ENCODE results near the gene OPCML. TPM values are rescaled to one million over a fixed set of nuclear protein-coding genes. Genes with fewer than 3 reads are reported as not detected.

The OPCML gene
- total and polyA plus RNA-seq, 2 donors (not counting 1 experiment from before 2014, with no cell fraction given), result not detected

- Histone ChIP-seq H3K79me2 (ENCODE audit: control insufficient read depth, insufficient read depth, low read length) (no peaks in the 10 kb centered on the region), H3K4me1 (ENCODE audit: control insufficient read depth in 2 of 2, insufficient read depth in 2 of 2, low read length in 2 of 2) (no peaks in the 10 kb centered on the region), H3K4me2 (replicated peaks; ENCODE audit: low read depth, low read length, poor library complexity, severe bottlenecking) (no peak overlapping the region), H2AFZ (ENCODE audit: insufficient read depth, low read depth, low read length, poor library complexity, severe bottlenecking) (no peak overlapping the region), H3K9me3 (ENCODE audit: control extremely low read depth in 1 of 3, control insufficient read depth in 2 of 3, insufficient read depth in 1 of 3, low read length in 2 of 3) (peaks cover 0 to 9% (median 0%) of the 10 kb centered on the region in 3 donors), H3K27ac (ENCODE audit: low read length in 2 of 2) (no peak overlapping the region), H3K36me3 (replicated peaks in 1 of 2; ENCODE audit: control extremely low read depth in 1 of 2, control insufficient read depth in 1 of 2, extremely low read depth in 1 of 2, insufficient read depth in 2 of 2, low read length in 1 of 2) (no peaks in the 10 kb centered on the region), H3K27me3 (replicated peaks in 1 of 4; ENCODE audit: control extremely low read depth in 1 of 4, control insufficient read depth in 3 of 4, insufficient read depth in 4 of 4, low read length in 3 of 4) (no peaks in the 10 kb centered on the region), H3K4me3 (ENCODE audit: control extremely low read depth in 1 of 5, extremely low read depth in 1 of 5, insufficient read depth in 1 of 5, low read depth in 2 of 5, low read length in 4 of 5) (no peak overlapping the region), H4K20me1 (ENCODE audit: control insufficient read depth, insufficient read depth, low read length, poor library complexity, severe bottlenecking) (no peaks in the 10 kb centered on the region), H3K9ac (ENCODE audit: low read length) (no peak overlapping the region)
- Mint-ChIP-seq H3K27ac (no peak overlapping the region), H3K27me3 (no peaks in the 10 kb centered on the region), H3K4me3 (no peak overlapping the region), H3K9me3 (ENCODE audit: insufficient read depth) (no peaks in the 10 kb centered on the region), H3K4me1 (no peaks in the 10 kb centered on the region)
- TF ChIP-seq EZH2 (IDR thresholded peaks at IDR 0.05; ENCODE audit: borderline replicate concordance, insufficient read depth, low read depth, low read length, poor library complexity, severe bottlenecking) (no peak), CTCF (IDR thresholded peaks at IDR 0.05) (no peak)
- ChIA-PET CTCF (no interaction called here), POLR2A (no interaction called here)
- no peak for DNase-seq
- intact Hi-C loops (cut with micrococcal nuclease), result no loop called here
- 75% methylated on average over 2 of the region's 2 CpGs for whole genome bisulfite sequencing (ENCODE audit: insufficient coverage)
- ATAC-seq (ENCODE audit: low read depth), result no peak
These were observed 53.1 kb downstream of the OPCML start for GRCh38 chr11:133479209-133479608.

GRCh38 chr11:133477251-133477625 is 55.1 kb downstream of the OPCML start:
- no peak overlapping the region for H2AFZ ChIP-seq (ENCODE audit: insufficient read depth, low read depth, low read length, poor library complexity, severe bottlenecking)
- CTCF ChIA-PET, result no interaction called here
- H3K4me1 ChIP-seq (ENCODE audit: control insufficient read depth in 2 of 2, insufficient read depth in 2 of 2, low read length in 2 of 2), result no peaks in the 10 kb centered on the region
- WGBS (ENCODE audit: insufficient coverage), result 80% methylated on average over 1 of the region's 4 CpGs
- H4K20me1 ChIP-seq (ENCODE audit: control insufficient read depth, insufficient read depth, low read length, poor library complexity, severe bottlenecking), result no peaks in the 10 kb centered on the region
- Mint-ChIP-seq H3K27ac (no peak overlapping the region), H3K4me3 (no peak overlapping the region), H3K9me3 (ENCODE audit: insufficient read depth) (no peaks in the 10 kb centered on the region), H3K4me1 (no peaks in the 10 kb centered on the region), H3K27me3 (no peaks in the 10 kb centered on the region)
- ATAC-seq (ENCODE audit: low read depth) (no peak), DNase-seq (no peak)
- H3K4me2 ChIP-seq (replicated peaks; ENCODE audit: low read depth, low read length, poor library complexity, severe bottlenecking), result no peak overlapping the region
- H3K27ac ChIP-seq (ENCODE audit: low read length in 2 of 2), result no peak overlapping the region
- no peak overlapping the region for H3K4me3 ChIP-seq (ENCODE audit: control extremely low read depth in 1 of 5, extremely low read depth in 1 of 5, insufficient read depth in 1 of 5, low read depth in 2 of 5, low read length in 4 of 5)
- POLR2A ChIA-PET, result no interaction called here
- H3K9ac ChIP-seq (ENCODE audit: low read length), result no peak overlapping the region
- no peaks in the 10 kb centered on the region for H3K27me3 ChIP-seq (replicated peaks in 1 of 4; ENCODE audit: control extremely low read depth in 1 of 4, control insufficient read depth in 3 of 4, insufficient read depth in 4 of 4, low read length in 3 of 4)
- no peaks in the 10 kb centered on the region for H3K36me3 ChIP-seq (replicated peaks in 1 of 2; ENCODE audit: control extremely low read depth in 1 of 2, control insufficient read depth in 1 of 2, extremely low read depth in 1 of 2, insufficient read depth in 2 of 2, low read length in 1 of 2)
- intact Hi-C loops (cut with micrococcal nuclease), result no loop called here
- H3K79me2 ChIP-seq (ENCODE audit: control insufficient read depth, insufficient read depth, low read length), result no peaks in the 10 kb centered on the region
- H3K9me3 ChIP-seq (ENCODE audit: control extremely low read depth in 1 of 3, control insufficient read depth in 2 of 3, insufficient read depth in 1 of 3, low read length in 2 of 3), result peaks cover 0 to 9% (median 0%) of the 10 kb centered on the region in 3 donors
- TF ChIP-seq CTCF (IDR thresholded peaks at IDR 0.05) (no peak), EZH2 (IDR thresholded peaks at IDR 0.05; ENCODE audit: borderline replicate concordance, insufficient read depth, low read depth, low read length, poor library complexity, severe bottlenecking) (no peak)
